HG03342 (cell line): Measurements from ENCODE around the gene SYNE3.

ENCODE experiments used
- ATAC-seq: cut with Tn5 transposase; IDR thresholded peaks from one replicate; pipeline ENCODE4 v1.9.1; 2021; ENCODE audit warnings: mild to moderate bottlenecking, moderate library complexity; ENCODE audit not compliant: unreplicated experiment

The SYNE3 gene, protein sequence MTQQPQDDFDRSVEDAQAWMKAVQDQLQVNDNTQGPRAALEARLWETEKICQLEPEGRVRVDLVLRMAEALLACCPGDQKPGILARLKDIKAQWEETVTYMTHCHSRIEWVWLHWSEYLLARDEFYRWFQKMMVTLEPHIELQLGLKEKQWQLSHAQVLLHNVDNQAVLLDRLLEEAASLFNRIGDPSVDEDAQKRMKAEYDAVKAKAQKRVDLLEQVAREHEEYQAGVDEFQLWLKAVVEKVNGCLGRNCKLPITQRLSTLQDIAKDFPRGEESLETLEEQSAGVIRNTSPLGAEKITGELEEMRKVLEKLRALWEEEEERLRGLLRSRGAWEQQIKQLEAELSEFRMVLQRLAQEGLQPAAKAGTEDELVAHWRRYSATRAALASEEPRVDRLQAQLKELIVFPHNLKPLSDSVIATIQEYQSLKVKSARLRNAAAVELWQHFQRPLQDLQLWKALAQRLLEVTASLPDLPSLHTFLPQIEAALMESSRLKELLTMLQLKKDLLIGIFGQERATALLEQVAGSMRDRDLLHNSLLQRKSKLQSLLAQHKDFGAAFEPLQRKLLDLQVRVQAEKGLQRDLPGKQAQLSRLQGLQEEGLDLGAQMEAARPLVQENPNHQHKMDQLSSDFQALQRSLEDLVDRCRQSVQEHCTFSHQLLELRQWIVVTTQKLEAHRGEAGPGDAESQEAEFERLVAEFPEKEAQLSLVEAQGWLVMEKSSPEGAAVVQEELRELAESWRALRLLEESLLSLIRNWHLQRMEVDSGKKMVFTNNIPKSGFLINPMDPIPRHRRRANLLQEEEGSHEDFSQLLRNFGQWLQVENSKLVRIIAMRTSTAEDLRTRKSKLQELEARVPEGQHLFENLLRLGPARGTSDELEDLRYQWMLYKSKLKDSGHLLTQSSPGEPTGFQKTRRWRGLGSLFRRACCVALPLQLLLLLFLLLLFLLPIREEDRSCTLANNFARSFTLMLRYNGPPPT

GRCh38 chr14:95516554-95517181 is at the start of gene SYNE3:
Gene SYNE3, minus strand, starts transcription at chr14:95516650. Its CDS starts 40,829 bp downstream, at chr14:95475821.
- peak; percentile 37 for ATAC-seq

DNA sequence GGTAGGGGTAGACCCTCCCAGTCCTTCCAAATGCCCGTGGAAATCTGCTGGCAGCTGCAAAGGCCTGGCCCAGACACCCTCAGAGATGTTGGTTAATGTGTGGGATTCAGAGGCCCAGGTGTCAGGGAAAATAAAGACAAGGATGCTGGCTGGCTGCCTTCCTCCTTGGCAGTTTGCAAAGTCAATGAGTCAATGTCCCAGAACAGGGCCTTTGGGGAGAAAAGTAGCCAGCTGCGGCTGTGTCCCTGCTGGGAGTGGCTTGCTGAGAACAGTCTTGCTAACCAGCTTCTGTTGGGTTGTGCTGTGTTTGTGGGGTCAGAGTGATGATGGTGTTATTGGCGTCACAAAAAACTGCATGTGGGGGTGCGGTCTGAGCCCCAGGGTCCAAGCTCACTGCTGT is 47.6 kb upstream of the SYNE3 start:
- no peak for ATAC-seq

DNA sequence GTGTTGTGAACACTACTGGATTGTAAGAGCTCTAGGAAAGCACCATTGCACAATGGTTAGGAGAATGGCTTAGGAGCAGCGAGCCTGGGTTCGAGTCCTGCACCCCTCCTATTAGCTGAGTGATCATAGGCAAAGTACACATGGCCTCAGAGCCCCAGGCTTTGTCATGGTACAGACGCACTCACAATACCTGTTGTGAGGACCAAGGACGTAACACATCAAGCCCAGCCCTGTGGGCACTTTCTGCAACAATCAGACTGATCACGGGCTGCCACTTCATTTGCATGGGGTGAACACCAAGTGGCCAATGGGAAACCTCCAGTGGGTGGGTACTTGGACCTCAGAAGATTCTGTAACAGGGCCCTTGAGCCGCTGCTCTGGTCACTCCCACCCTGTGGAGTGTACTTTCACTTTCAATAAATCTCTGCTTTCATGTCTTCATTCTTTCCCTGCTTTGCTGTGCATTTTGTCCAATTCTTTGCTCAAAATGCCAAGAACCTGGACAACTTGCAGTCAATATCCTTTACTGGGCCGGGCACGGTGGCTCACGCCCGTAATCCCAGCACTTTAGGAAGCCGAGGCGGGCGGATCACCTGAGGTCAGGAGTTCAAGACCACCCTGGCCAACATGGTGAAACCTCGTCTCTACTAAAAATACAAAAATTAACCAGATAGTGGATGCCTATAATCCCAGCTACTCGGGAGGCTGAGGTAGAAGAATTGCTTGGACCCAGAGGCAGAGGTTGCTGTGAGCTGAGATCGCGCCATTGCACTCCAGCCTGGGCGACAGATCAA is 46.6 kb upstream of the SYNE3 start:
- ATAC-seq = no peak

DNA sequence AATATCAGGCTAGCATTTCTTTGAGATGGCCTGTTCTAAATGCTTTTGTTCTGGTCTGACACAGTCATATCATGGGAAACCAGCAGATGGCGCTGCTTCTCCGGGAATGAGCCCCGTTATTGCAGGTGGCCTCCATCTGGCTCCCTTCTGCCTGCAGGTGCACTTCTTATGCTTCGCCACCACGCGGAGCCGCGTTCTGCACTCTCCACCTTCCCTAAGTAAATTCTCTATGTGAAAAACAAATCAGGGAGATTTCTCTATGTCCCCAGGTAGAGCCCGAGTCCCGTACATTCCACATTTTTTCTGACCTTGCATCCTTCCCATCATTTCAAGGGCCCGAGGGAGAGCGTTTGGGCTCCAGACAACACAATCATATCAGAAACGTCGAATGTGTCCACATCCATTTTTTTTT is 44.6 kb upstream of the SYNE3 start:
- ATAC-seq = peak; percentile 87

GRCh38 chr14:95559203-95559602 is 42.8 kb upstream of the SYNE3 start:
- ATAC-seq = no peak

- ATAC-seq = no peak
These were observed 41.4 kb upstream of the SYNE3 start for GRCh38 chr14:95557832-95558231.

GRCh38 chr14:95557291-95557690 is 40.8 kb upstream of the SYNE3 start:
- ATAC-seq = no peak

DNA sequence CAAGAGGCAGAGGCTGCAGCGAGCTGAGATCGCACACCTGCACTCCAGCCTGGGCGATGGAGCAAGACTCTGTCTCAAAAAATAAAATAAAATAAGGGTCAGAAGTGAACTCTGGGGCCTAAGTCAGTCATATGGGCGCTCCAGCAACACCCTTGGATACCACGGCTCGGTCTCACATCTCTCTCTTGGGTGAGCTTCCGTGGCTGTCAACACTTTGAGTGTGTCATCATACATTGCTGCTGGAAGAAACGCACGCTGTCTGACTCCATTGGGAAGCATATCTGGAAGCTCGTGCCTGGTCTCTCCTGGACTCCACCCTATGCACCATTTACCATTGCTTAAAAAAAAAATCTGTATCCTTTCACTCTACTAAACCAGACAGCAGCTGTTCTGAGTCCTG is 38.6 kb upstream of the SYNE3 start:
- ATAC-seq = no peak

GRCh38 chr14:95553141-95553540 is 36.7 kb upstream of the SYNE3 start:
- ATAC-seq = no peak

DNA sequence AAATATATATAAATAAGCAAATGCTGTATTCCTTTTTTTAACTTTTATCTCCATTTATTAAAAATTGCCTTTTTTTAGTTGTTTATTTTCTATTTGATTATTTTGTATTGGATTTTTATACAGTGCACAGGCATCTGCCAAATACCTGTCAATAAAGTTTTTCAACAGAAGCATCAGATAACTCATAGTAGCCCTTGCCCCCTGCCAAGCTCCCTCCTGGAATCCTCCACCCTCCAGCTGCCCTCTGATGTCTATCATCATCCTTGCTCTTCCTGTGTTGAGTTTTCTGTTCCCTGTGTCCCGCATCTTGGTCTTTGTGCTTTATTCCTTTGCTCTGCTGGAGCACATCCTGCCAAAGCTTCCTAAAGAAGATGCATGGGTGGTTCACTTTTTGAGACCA is 35.0 kb upstream of the SYNE3 start:
- ATAC-seq = no peak

DNA sequence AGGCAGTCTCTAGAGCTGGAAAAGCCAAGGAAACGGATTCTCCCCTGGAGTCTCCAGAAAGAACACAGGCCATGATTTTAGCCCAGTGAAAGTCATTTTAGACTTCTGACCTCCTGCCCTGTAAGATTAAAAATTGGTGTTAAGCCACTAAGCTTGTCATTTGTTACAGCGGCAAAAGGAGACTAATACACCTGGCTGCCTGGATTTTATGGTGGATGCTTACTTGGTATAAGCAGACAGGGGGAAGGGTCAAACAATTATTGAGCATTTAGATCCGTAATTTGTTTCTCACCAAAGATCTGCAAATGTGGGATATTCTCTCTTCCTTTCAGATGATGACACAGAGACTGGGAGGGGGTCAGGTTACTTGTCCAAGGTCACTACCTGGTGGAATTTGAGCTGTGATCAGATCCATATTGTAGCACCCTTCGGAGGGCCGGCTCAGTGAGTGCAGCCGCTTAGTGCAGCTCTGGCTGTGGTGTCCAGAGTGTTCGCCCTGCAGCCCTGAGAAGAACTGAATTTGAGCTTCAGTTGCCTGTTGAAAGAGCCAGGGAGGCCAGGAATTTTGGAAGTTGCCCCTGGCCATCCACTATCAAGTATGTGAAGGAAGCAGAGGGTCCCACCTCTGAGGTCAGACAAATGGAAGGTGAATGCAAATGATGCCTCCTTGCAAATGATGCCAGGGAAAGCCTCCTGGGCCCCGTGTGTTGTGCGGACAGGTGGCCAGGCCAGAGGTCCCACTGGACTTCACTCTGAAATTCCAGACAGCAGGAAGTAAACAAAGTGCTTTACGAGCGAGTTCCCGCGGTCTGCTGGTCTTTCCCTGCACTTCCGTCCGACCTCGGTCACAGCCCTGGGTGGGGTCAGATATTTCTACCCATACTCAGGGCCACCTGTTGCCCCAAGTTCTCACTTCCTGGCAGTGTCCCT is 33.5 kb upstream of the SYNE3 start:
- no peak for ATAC-seq

- ATAC-seq = no peak
These were observed 32.0 kb upstream of the SYNE3 start for GRCh38 chr14:95548328-95548929.

- no peak for ATAC-seq
These were observed 31.3 kb upstream of the SYNE3 start for GRCh38 chr14:95547626-95548327.

DNA sequence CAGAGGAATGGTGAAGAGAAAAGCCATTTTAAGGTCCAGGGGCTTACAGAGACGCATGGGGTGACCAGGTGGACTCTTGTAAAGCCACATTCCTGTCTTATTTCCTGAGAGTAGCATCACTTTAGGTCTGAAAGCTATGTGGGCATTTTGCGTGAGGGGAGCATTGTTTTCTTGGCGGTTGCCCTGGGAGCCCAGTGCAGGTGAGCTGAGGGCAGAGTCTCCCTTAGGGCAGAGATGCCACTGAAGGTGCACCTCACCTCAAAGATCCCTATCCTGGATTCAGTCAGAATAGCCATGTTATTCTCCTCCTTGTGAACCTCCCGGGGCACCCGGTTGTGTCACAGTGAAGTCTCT is 30.8 kb upstream of the SYNE3 start:
- no peak for ATAC-seq

DNA sequence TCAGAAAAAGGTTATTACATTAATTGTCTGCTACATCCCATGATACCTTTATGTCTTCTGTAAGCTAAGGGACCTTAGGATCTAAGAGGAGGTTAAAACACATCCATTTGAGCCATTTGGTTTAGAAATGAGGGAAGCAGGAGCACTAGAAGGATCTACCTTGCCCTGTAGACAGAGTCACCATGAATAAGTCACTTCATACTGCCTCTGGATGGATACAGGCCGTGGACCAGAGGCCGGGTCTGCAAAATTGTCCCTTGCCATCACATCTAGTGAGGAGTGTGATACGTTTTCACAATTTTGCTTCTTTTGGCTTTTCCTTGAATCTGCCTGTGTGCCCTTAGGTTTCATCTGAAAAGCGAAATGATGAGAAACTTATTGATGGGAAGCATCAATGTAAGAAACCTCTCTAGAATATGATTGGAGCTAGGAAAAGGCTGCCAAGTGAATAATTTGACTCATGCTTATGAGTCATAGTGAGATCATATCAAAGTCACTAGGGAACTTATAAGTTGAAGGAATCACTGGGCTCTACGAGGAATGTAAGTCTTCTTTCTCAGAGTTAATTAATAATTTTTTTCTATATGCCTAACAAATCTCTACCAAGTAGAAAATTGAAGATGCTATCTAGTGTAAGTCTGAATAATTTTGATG is 29.2 kb upstream of the SYNE3 start:
- ATAC-seq = no peak

GRCh38 chr14:95544588-95544987 is 28.1 kb upstream of the SYNE3 start:
- no peak for ATAC-seq

- no peak for ATAC-seq
These were observed 26.6 kb upstream of the SYNE3 start for GRCh38 chr14:95543021-95543420.
